CD4-positive, alpha-beta memory T cell (primary cell): ENCODE results near the gene GFRAL. TPM values are rescaled to one million over a fixed set of nuclear protein-coding genes. Genes with fewer than 3 reads are reported as not detected.
"Not testable (repeated sequence)": the region's sequence is repeated elsewhere in the genome, so short reads cannot be mapped to it uniquely, and the experiment has no call there.

Source experiments
- CTCF ChIA-PET: fragments of 350-600 bp; sonication (Branson Sonifier 250); formaldehyde crosslinking; loops from one replicate; lab custom pipeline; 2021; ENCODE audit warnings: inconsistent platforms; ENCODE audit not compliant: partially characterized antibody; lab: Charles Lee
- POLR2A ChIA-PET: fragments of 350-600 bp; sonication (Branson Sonifier 250); formaldehyde crosslinking; loops from one replicate; lab custom pipeline; 2021; ENCODE audit not compliant: partially characterized antibody; lab: Charles Lee
- DNase-seq, 5 donors: peaks; one replicate each; pipeline versions ENCODE4 v3.0.0 to v3.0.0-alpha.2; 2020 to 2022; ENCODE audit warnings: mixed read lengths in 1 of 5
- H3K27ac ChIP-seq: one replicate; pipeline ENCODE4 v1.7.0; 2013; ENCODE audit warnings: low read depth, low read length
- H3K27me3 ChIP-seq: 2 replicates; pipeline ENCODE4 v1.7.0; 2013; ENCODE audit warnings: mild to moderate bottlenecking, low read length, moderate library complexity; ENCODE audit not compliant: insufficient read depth
- H3K36me3 ChIP-seq: 2 replicates; pipeline ENCODE4 v1.7.0; 2013; ENCODE audit warnings: mild to moderate bottlenecking, low read length, moderate library complexity; ENCODE audit not compliant: insufficient read depth
- H3K4me1 ChIP-seq: 2 replicates; pipeline ENCODE4 v1.7.0; 2013; ENCODE audit warnings: mild to moderate bottlenecking, low read length, moderate library complexity; ENCODE audit not compliant: insufficient read depth
- H3K4me3 ChIP-seq, 2 donors: one replicate each; pipeline ENCODE4 v1.7.0; 2013; ENCODE audit warnings: low read length in 2 of 2, mild to moderate bottlenecking in 1 of 2
- H3K9me3 ChIP-seq, 2 donors: one replicate each; pipeline ENCODE4 v1.7.0; 2013; ENCODE audit warnings: low read length in 2 of 2, control low read depth in 1 of 2; ENCODE audit not compliant: control insufficient read depth in 1 of 2
- H3K27ac Mint-ChIP-seq, 7 donors: one replicate each; pipeline ENCODE4 v1.8.0; 2020 to 2021; ENCODE audit warnings: mixed read lengths in 7 of 7, mild to moderate bottlenecking in 6 of 7, inconsistent platforms in 3 of 7, moderate library complexity in 3 of 7
- H3K27me3 Mint-ChIP-seq, 2 donors: one replicate each; pipeline ENCODE4 v1.8.0; 2020 to 2021; ENCODE audit warnings: mixed read lengths in 2 of 2
- H3K36me3 Mint-ChIP-seq, 2 donors: one replicate each; pipeline ENCODE4 v1.8.0; 2020 to 2021; ENCODE audit warnings: mixed read lengths in 2 of 2, inconsistent platforms in 1 of 2, mild to moderate bottlenecking in 1 of 2
- H3K4me1 Mint-ChIP-seq, 4 donors: one replicate each; pipeline ENCODE4 v1.8.0; 2020 to 2021; ENCODE audit warnings: mixed read lengths in 4 of 4, mild to moderate bottlenecking in 1 of 4
- H3K4me3 Mint-ChIP-seq, 8 donors: one replicate each; pipeline ENCODE4 v1.8.0; 2020 to 2021; ENCODE audit warnings: mixed read lengths in 8 of 8, mild to moderate bottlenecking in 7 of 8, moderate library complexity in 6 of 8, inconsistent platforms in 3 of 8
- H3K9me3 Mint-ChIP-seq, 8 donors: one replicate each; pipeline ENCODE4 v1.8.0; 2020 to 2021; ENCODE audit warnings: mixed read lengths in 8 of 8, mild to moderate bottlenecking in 5 of 8, inconsistent platforms in 3 of 8, moderate library complexity in 1 of 8
- intact Hi-C: fragments of 100-400 bp; cut with micrococcal nuclease; formaldehyde crosslinking; loops from one replicate; pipeline ENCODE4 v1.15.1; 2023
- polyA plus RNA-seq, 2 donors: library from polyadenylated mRNA; unstranded; fragments of 300-500 nt; fragmentation: Illumina TruSeq; gene quantifications; one replicate each; pipeline ENCODE4 v1.2.3, GENCODE V29; 2021
- total RNA-seq, 2 experiments: library from RNA; stranded (reverse); gene quantifications; one replicate each; pipeline ENCODE4 v1.2.3, GENCODE V29; 2021

Gene GFRAL
- not detected for total RNA-seq
- not detected for polyA plus RNA-seq

GRCh38 chr6:55327169-55327568, at the start of gene GFRAL:
Gene GFRAL (plus strand): TSS chr6:55327469. CDS start chr6:55327555, 86 bp downstream.
- intact Hi-C loops = no loop called here
- H3K4me3 Mint-ChIP-seq = no peak within 1 kb of the TSS
- Histone ChIP-seq H3K36me3 (no peaks in the 10 kb centered on the region), H3K27me3 (no peaks in the 10 kb centered on the region), H3K27ac (no peak within 1 kb of the TSS), H3K4me3 (no peak within 1 kb of the TSS), H3K4me1 (no peaks in the 10 kb centered on the region), H3K9me3 (no peaks in the 10 kb centered on the region)
- H3K27me3 Mint-ChIP-seq = no peaks in the 10 kb centered on the region
- H3K27ac Mint-ChIP-seq = no peak within 1 kb of the TSS
- DNase-seq = no peak
- ChIA-PET POLR2A (no interaction called here), CTCF (no interaction called here)
- peaks cover 0 to 10% (median 4%) of the 10 kb centered on the region in 8 donors for H3K9me3 Mint-ChIP-seq
- no peaks in the 10 kb centered on the region for H3K4me1 Mint-ChIP-seq
- no peaks in the 10 kb centered on the region for H3K36me3 Mint-ChIP-seq

GRCh38 chr6:55277646-55278045, 49.6 kb upstream of the GFRAL start:
- no peak for DNase-seq
- Histone ChIP-seq H3K27ac (no peak overlapping the region), H3K27me3 (no peaks in the 10 kb centered on the region), H3K4me1 (no peaks in the 10 kb centered on the region), H3K36me3 (no peaks in the 10 kb centered on the region), H3K4me3 (no peak overlapping the region), H3K9me3 (no peaks in the 10 kb centered on the region)
- H3K27me3 Mint-ChIP-seq = no peaks in the 10 kb centered on the region
- ChIA-PET CTCF (no interaction called here), POLR2A (no interaction called here)
- no peak overlapping the region for H3K27ac Mint-ChIP-seq
- H3K36me3 Mint-ChIP-seq = no peaks in the 10 kb centered on the region
- H3K4me3 Mint-ChIP-seq = no peak overlapping the region
- peaks cover 0 to 7% (median under 1%) of the 10 kb centered on the region in 8 donors for H3K9me3 Mint-ChIP-seq
- no peaks in the 10 kb centered on the region for H3K4me1 Mint-ChIP-seq
- intact Hi-C loops = no loop called here

GRCh38 chr6:55281215-55281614, 46.1 kb upstream of the GFRAL start:
- Mint-ChIP-seq H3K9me3 (peaks cover 0 to 5% (median under 1%) of the 10 kb centered on the region in 8 donors), H3K36me3 (no peaks in the 10 kb centered on the region), H3K4me3 (no peak overlapping the region), H3K4me1 (no peaks in the 10 kb centered on the region), H3K27me3 (no peaks in the 10 kb centered on the region), H3K27ac (no peak overlapping the region)
- Histone ChIP-seq H3K27me3 (no peaks in the 10 kb centered on the region), H3K9me3 (no peaks in the 10 kb centered on the region), H3K4me1 (no peaks in the 10 kb centered on the region), H3K36me3 (no peaks in the 10 kb centered on the region), H3K4me3 (no peak overlapping the region), H3K27ac (no peak overlapping the region)
- CTCF ChIA-PET = no interaction called here
- DNase-seq = no peak
- POLR2A ChIA-PET = no interaction called here
- intact Hi-C loops = no loop called here

GRCh38 chr6:55282115-55282514, 45.2 kb upstream of the GFRAL start:
- intact Hi-C loops = no loop called here
- peak overlapping the region in 1 of 7 donors; percentile 53 for H3K27ac Mint-ChIP-seq
- ChIA-PET CTCF (no interaction called here), POLR2A (no interaction called here)
- DNase-seq = no peak
- Histone ChIP-seq H3K4me1 (no peaks in the 10 kb centered on the region), H3K36me3 (no peaks in the 10 kb centered on the region), H3K27me3 (no peaks in the 10 kb centered on the region), H3K27ac (no peak overlapping the region), H3K9me3 (no peaks in the 10 kb centered on the region), H3K4me3 (no peak overlapping the region)
- no peak overlapping the region for H3K4me3 Mint-ChIP-seq
- H3K27me3 Mint-ChIP-seq = no peaks in the 10 kb centered on the region
- no peaks in the 10 kb centered on the region for H3K4me1 Mint-ChIP-seq
- peaks cover 0 to 6% (median under 1%) of the 10 kb centered on the region in 8 donors for H3K9me3 Mint-ChIP-seq
- no peaks in the 10 kb centered on the region for H3K36me3 Mint-ChIP-seq

- Histone ChIP-seq H3K36me3 (no peaks in the 10 kb centered on the region), H3K4me3 (no peak overlapping the region), H3K4me1 (no peaks in the 10 kb centered on the region), H3K9me3 (no peaks in the 10 kb centered on the region), H3K27ac (no peak overlapping the region), H3K27me3 (no peaks in the 10 kb centered on the region)
- no peaks in the 10 kb centered on the region for H3K27me3 Mint-ChIP-seq
- CTCF ChIA-PET = no interaction called here
- H3K9me3 Mint-ChIP-seq = peaks cover 0 to 9% (median 3%) of the 10 kb centered on the region in 8 donors
- intact Hi-C loops = no loop called here
- POLR2A ChIA-PET = no interaction called here
- no peaks in the 10 kb centered on the region for H3K4me1 Mint-ChIP-seq
- H3K27ac Mint-ChIP-seq = no peak overlapping the region
- H3K4me3 Mint-ChIP-seq = no peak overlapping the region
- no peaks in the 10 kb centered on the region for H3K36me3 Mint-ChIP-seq
- no peak for DNase-seq
These were observed 40.4 kb upstream of the GFRAL start for GRCh38 chr6:55286824-55287223.

- no peak overlapping the region for H3K4me3 Mint-ChIP-seq
- no peak overlapping the region for H3K27ac Mint-ChIP-seq
- Histone ChIP-seq H3K4me3 (no peak overlapping the region), H3K36me3 (no peaks in the 10 kb centered on the region), H3K9me3 (no peaks in the 10 kb centered on the region), H3K4me1 (no peaks in the 10 kb centered on the region), H3K27me3 (no peaks in the 10 kb centered on the region), H3K27ac (no peak overlapping the region)
- H3K36me3 Mint-ChIP-seq = no peaks in the 10 kb centered on the region
- intact Hi-C loops = no loop called here
- no peaks in the 10 kb centered on the region for H3K4me1 Mint-ChIP-seq
- ChIA-PET POLR2A (no interaction called here), CTCF (no interaction called here)
- H3K9me3 Mint-ChIP-seq = peaks cover 0 to 14% (median 6%) of the 10 kb centered on the region in 8 donors
- no peak for DNase-seq
- no peaks in the 10 kb centered on the region for H3K27me3 Mint-ChIP-seq
These were observed 36.5 kb upstream of the GFRAL start for GRCh38 chr6:55290736-55291135.

- no peaks in the 10 kb centered on the region for H3K36me3 ChIP-seq
- CTCF ChIA-PET = no interaction called here
- POLR2A ChIA-PET = no interaction called here
These were observed 34.2 kb upstream of the GFRAL start for GRCh38 chr6:55293116-55293515.

GRCh38 chr6:55297214-55297613, 30.1 kb upstream of the GFRAL start:
- H3K4me1 Mint-ChIP-seq, CTCF ChIA-PET, H3K9me3 ChIP-seq, H3K27me3 ChIP-seq, H3K27ac Mint-ChIP-seq, H3K36me3 ChIP-seq, intact Hi-C loops, H3K4me1 ChIP-seq, DNase-seq, H3K36me3 Mint-ChIP-seq, H3K27me3 Mint-ChIP-seq, H3K27ac ChIP-seq, POLR2A ChIA-PET, H3K4me3 ChIP-seq, H3K4me3 Mint-ChIP-seq: not testable (repeated sequence)
- peaks cover 4 to 17% (median 9%) of the 10 kb centered on the region in 8 donors for H3K9me3 Mint-ChIP-seq

More at GRCh38 chr6:55293116-55293515, 34.2 kb upstream of the GFRAL start:
- Mint-ChIP-seq H3K36me3 (no peaks in the 10 kb centered on the region), H3K27ac (no peak overlapping the region), H3K9me3 (peaks cover 3 to 21% (median 9%) of the 10 kb centered on the region in 8 donors), H3K4me3 (no peak overlapping the region), H3K4me1 (no peaks in the 10 kb centered on the region), H3K27me3 (no peaks in the 10 kb centered on the region)
- Histone ChIP-seq H3K27ac (no peak overlapping the region), H3K4me1 (no peaks in the 10 kb centered on the region), H3K27me3 (no peaks in the 10 kb centered on the region), H3K9me3 (no peaks in the 10 kb centered on the region), H3K4me3 (no peak overlapping the region)
- intact Hi-C loops = no loop called here
- no peak for DNase-seq
